ENCODE results near the gene RUBCNL. TPM values are rescaled to one million over a fixed set of nuclear protein-coding genes. Genes with fewer than 3 reads are reported as not detected.

The RUBCNL gene
- total RNA-seq, 1 donor from 2014 or later: 0.80 TPM

- H3K9me3 Mint-ChIP-seq: peaks cover 11% of the 10 kb centered on the region
- no peaks in the 10 kb centered on the region for H3K79me2 ChIP-seq (ENCODE audit: low read depth)
- H3K36me3 Mint-ChIP-seq: no peaks in the 10 kb centered on the region
- no peak for DNase-seq (ENCODE audit: low spot score)
- no peak overlapping the region for H3K4me3 Mint-ChIP-seq
- no peak for TF ChIP-seq EZH2 (IDR thresholded peaks at IDR 0.05)
- no peak for TF ChIP-seq CTCF (IDR thresholded peaks at IDR 0.05)
- no peak for TF ChIP-seq EZH2phosphoT487 (IDR thresholded peaks at IDR 0.05)
- H3K4me1 ChIP-seq: no peaks in the 10 kb centered on the region
- no peaks in the 10 kb centered on the region for H4K20me1 ChIP-seq (ENCODE audit: low read depth)
- H3K27me3 Mint-ChIP-seq (ENCODE audit: insufficient read depth, low read depth): peaks cover 2% of the 10 kb centered on the region
- H3K36me3 ChIP-seq: no peaks in the 10 kb centered on the region
- no peaks in the 10 kb centered on the region for H3K27me3 ChIP-seq
- no peak overlapping the region for H3K27ac Mint-ChIP-seq
- no peak overlapping the region for H2AFZ ChIP-seq (replicated peaks)
- H3K4me3 ChIP-seq: no peak overlapping the region
- no peaks in the 10 kb centered on the region for H3F3A ChIP-seq (ENCODE audit: low read depth)
- H3K9me3 ChIP-seq (ENCODE audit: low read depth): no peaks in the 10 kb centered on the region
- H3K4me1 Mint-ChIP-seq: no peaks in the 10 kb centered on the region
- H3K27ac ChIP-seq: no peak overlapping the region
- no peak overlapping the region for H3K9ac ChIP-seq
- H3K4me2 ChIP-seq: no peak overlapping the region
Observed at GRCh38 chr13:46311217-46311616, 75.8 kb downstream of the RUBCNL start.

- Mint-ChIP-seq H3K4me1 (no peaks in the 10 kb centered on the region), H3K4me3 (no peak overlapping the region), H3K27me3 (ENCODE audit: insufficient read depth, low read depth) (no peaks in the 10 kb centered on the region), H3K9me3 (peaks cover 11% of the 10 kb centered on the region), H3K36me3 (no peaks in the 10 kb centered on the region), H3K27ac (no peak overlapping the region)
- no peak overlapping the region for H3K4me3 ChIP-seq
- no peaks in the 10 kb centered on the region for H4K20me1 ChIP-seq (ENCODE audit: low read depth)
- TF ChIP-seq EZH2 (IDR thresholded peaks at IDR 0.05) (no peak), EZH2phosphoT487 (IDR thresholded peaks at IDR 0.05) (no peak), CTCF (IDR thresholded peaks at IDR 0.05) (no peak)
- no peaks in the 10 kb centered on the region for H3K27me3 ChIP-seq
- no peak overlapping the region for H3K9ac ChIP-seq
- H2AFZ ChIP-seq (replicated peaks): no peak overlapping the region
- no peak for DNase-seq (ENCODE audit: low spot score)
- no peak overlapping the region for H3K4me2 ChIP-seq
- H3K27ac ChIP-seq: no peak overlapping the region
- no peaks in the 10 kb centered on the region for H3K4me1 ChIP-seq
- H3K9me3 ChIP-seq (ENCODE audit: low read depth): no peaks in the 10 kb centered on the region
- no peaks in the 10 kb centered on the region for H3K36me3 ChIP-seq
- H3F3A ChIP-seq (ENCODE audit: low read depth): no peaks in the 10 kb centered on the region
- H3K79me2 ChIP-seq (ENCODE audit: low read depth): no peaks in the 10 kb centered on the region
Observed at GRCh38 chr13:46310066-46310465, 77.0 kb downstream of the RUBCNL start.

GRCh38 chr13:46307554-46307953, 79.5 kb downstream of the RUBCNL start:
- Histone ChIP-seq H3K36me3 (no peaks in the 10 kb centered on the region), H2AFZ (replicated peaks) (no peak overlapping the region), H3F3A (ENCODE audit: low read depth) (no peaks in the 10 kb centered on the region), H3K9ac (no peak overlapping the region), H3K4me2 (no peak overlapping the region), H3K79me2 (ENCODE audit: low read depth) (no peaks in the 10 kb centered on the region), H3K4me1 (no peaks in the 10 kb centered on the region), H3K27ac (no peak overlapping the region), H3K4me3 (no peak overlapping the region), H4K20me1 (ENCODE audit: low read depth) (no peaks in the 10 kb centered on the region), H3K9me3 (ENCODE audit: low read depth) (no peaks in the 10 kb centered on the region), H3K27me3 (no peaks in the 10 kb centered on the region)
- Mint-ChIP-seq H3K9me3 (peaks cover 10% of the 10 kb centered on the region), H3K4me1 (no peaks in the 10 kb centered on the region), H3K27ac (no peak overlapping the region), H3K4me3 (no peak overlapping the region), H3K36me3 (no peaks in the 10 kb centered on the region), H3K27me3 (ENCODE audit: insufficient read depth, low read depth) (no peaks in the 10 kb centered on the region)
- DNase-seq (ENCODE audit: low spot score): no peak
- TF ChIP-seq EZH2phosphoT487 (IDR thresholded peaks at IDR 0.05): no peak
- no peak for TF ChIP-seq CTCF (IDR thresholded peaks at IDR 0.05)
- TF ChIP-seq EZH2 (IDR thresholded peaks at IDR 0.05): no peak
